Effector memory CD8-positive, alpha-beta T cell (primary cell): ENCODE measurements around the gene TMEM134.

Experiments
- ATAC-seq: fragments of 150-1000 bp; cut with Tn5 transposase; replicated peaks from 2 replicates; pipeline ENCODE4 v1.10.0; 2021; ENCODE audit warnings: mild to moderate bottlenecking, moderate library complexity
- DNase-seq, 3 experiments: peaks; one replicate each; pipeline ENCODE4 v3.0.0; 2021
- H3K27ac Mint-ChIP-seq, 2 donors: one replicate each; pipeline ENCODE4 v1.8.0; 2022; ENCODE audit warnings: mild to moderate bottlenecking in 2 of 2, mixed read lengths in 2 of 2, moderate library complexity in 2 of 2
- H3K27me3 Mint-ChIP-seq, 2 donors: one replicate each; pipeline ENCODE4 v1.8.0; 2022; ENCODE audit warnings: mixed read lengths in 2 of 2
- H3K36me3 Mint-ChIP-seq: one replicate; pipeline ENCODE4 v1.8.0; 2022; ENCODE audit warnings: mild to moderate bottlenecking, moderate library complexity, mixed read lengths; ENCODE audit not compliant: insufficient read depth
- H3K4me1 Mint-ChIP-seq, 2 donors: one replicate each; pipeline ENCODE4 v1.8.0; 2022; ENCODE audit warnings: low read depth in 2 of 2, mixed read lengths in 2 of 2
- H3K4me3 Mint-ChIP-seq, 2 donors: one replicate each; pipeline ENCODE4 v1.8.0; 2022; ENCODE audit warnings: mild to moderate bottlenecking in 2 of 2, mixed read lengths in 2 of 2, moderate library complexity in 2 of 2
- H3K9me3 Mint-ChIP-seq, 2 donors: one replicate each; pipeline ENCODE4 v1.8.0; 2022; ENCODE audit warnings: mixed read lengths in 2 of 2

The TMEM134 gene

GRCh38 chr11:67452141-67452952 lies 16.7 kb downstream of the TMEM134 start, which contains the start of gene GPR152:
Gene GPR152, minus strand, starts transcription at chr11:67452729. Its CDS starts 5 bp downstream, at chr11:67452724.
- Mint-ChIP-seq H3K4me1 (peaks cover 18 to 21% of the 10 kb centered on the region in 2 donors), H3K9me3 (no peaks in the 10 kb centered on the region), H3K27ac (peak within 1 kb of the TSS in 1 of 2 donors; percentile 46), H3K4me3 (no peak within 1 kb of the TSS), H3K36me3 (peaks cover 2% of the 10 kb centered on the region), H3K27me3 (no peaks in the 10 kb centered on the region)
- ATAC-seq = no peak
- no peak for DNase-seq

- Mint-ChIP-seq H3K4me3 (no peak overlapping the region), H3K27me3 (no peaks in the 10 kb centered on the region), H3K27ac (peak overlapping the region in 1 of 2 donors; percentile 46), H3K4me1 (peaks cover 22% of the 10 kb centered on the region in 2 donors), H3K9me3 (no peaks in the 10 kb centered on the region), H3K36me3 (peaks cover 2% of the 10 kb centered on the region)
- DNase-seq (no peak), ATAC-seq (no peak)
Observed at GRCh38 chr11:67451658-67451976, 17.4 kb downstream of the TMEM134 start.

- no peaks in the 10 kb centered on the region for H3K27me3 Mint-ChIP-seq
- no peak overlapping the region for H3K4me3 Mint-ChIP-seq
- ATAC-seq = no peak
- H3K36me3 Mint-ChIP-seq = peaks cover 8% of the 10 kb centered on the region
- H3K9me3 Mint-ChIP-seq = no peaks in the 10 kb centered on the region
- H3K27ac Mint-ChIP-seq = peak overlapping the region in 1 of 2 donors; percentile 46
- peaks cover 26 to 28% of the 10 kb centered on the region in 2 donors for H3K4me1 Mint-ChIP-seq
- DNase-seq = no peak
Observed at GRCh38 chr11:67450796-67451657, 18.0 kb downstream of the TMEM134 start.

GRCh38 chr11:67449116-67449844 lies 19.8 kb downstream of the TMEM134 start:
- ATAC-seq (no peak), DNase-seq (no peak)
- H3K36me3 Mint-ChIP-seq = peaks cover 18% of the 10 kb centered on the region
- no peaks in the 10 kb centered on the region for H3K9me3 Mint-ChIP-seq
- H3K27ac Mint-ChIP-seq = peak overlapping the region; percentile 33 to 79
- no peaks in the 10 kb centered on the region for H3K27me3 Mint-ChIP-seq
- H3K4me3 Mint-ChIP-seq = peak overlapping the region in 1 of 2 donors; percentile 17
- H3K4me1 Mint-ChIP-seq = peaks cover 40 to 45% of the 10 kb centered on the region in 2 donors

GRCh38 chr11:67448220-67448609 lies 20.8 kb downstream of the TMEM134 start:
- ATAC-seq (no peak), DNase-seq (no peak)
- H3K27ac Mint-ChIP-seq = peak overlapping the region in 1 of 2 donors; percentile 99
- H3K36me3 Mint-ChIP-seq = peaks cover 25% of the 10 kb centered on the region
- no peaks in the 10 kb centered on the region for H3K27me3 Mint-ChIP-seq
- H3K4me1 Mint-ChIP-seq = peaks cover 44 to 52% of the 10 kb centered on the region in 2 donors
- no peak overlapping the region for H3K4me3 Mint-ChIP-seq
- no peaks in the 10 kb centered on the region for H3K9me3 Mint-ChIP-seq

- H3K27me3 Mint-ChIP-seq = no peaks in the 10 kb centered on the region
- peak overlapping the region; percentile 79 to 85 for H3K4me3 Mint-ChIP-seq
- no peaks in the 10 kb centered on the region for H3K9me3 Mint-ChIP-seq
- ATAC-seq (no peak), DNase-seq (no peak)
- H3K36me3 Mint-ChIP-seq = peaks cover 36% of the 10 kb centered on the region
- H3K27ac Mint-ChIP-seq = peak overlapping the region; percentile 97 to 99
- H3K4me1 Mint-ChIP-seq = peaks cover 63 to 64% of the 10 kb centered on the region in 2 donors
Observed at GRCh38 chr11:67445515-67445914, 23.5 kb downstream of the TMEM134 start.

GRCh38 chr11:67442504-67443404 lies 26.3 kb downstream of the TMEM134 start:
- H3K4me1 Mint-ChIP-seq = peaks cover 71 to 73% of the 10 kb centered on the region in 2 donors
- DNase-seq = no peak

GRCh38 chr11:67441731-67442351 lies 27.2 kb downstream of the TMEM134 start:
- no peaks in the 10 kb centered on the region for H3K9me3 Mint-ChIP-seq
- no peaks in the 10 kb centered on the region for H3K27me3 Mint-ChIP-seq
- DNase-seq (peak in 1 of 3 experiments; percentile 30), ATAC-seq (peak; percentile 18)
- peak overlapping the region; percentile 76 to 79 for H3K4me3 Mint-ChIP-seq
- H3K4me1 Mint-ChIP-seq = peaks cover 69 to 70% of the 10 kb centered on the region in 2 donors
- peak overlapping the region; percentile 94 to 97 for H3K27ac Mint-ChIP-seq
- peaks cover 59% of the 10 kb centered on the region for H3K36me3 Mint-ChIP-seq

More at GRCh38 chr11:67442504-67443404, 26.3 kb downstream of the TMEM134 start:
- H3K27ac Mint-ChIP-seq = peak overlapping the region; percentile 92 to 97
- ATAC-seq = no peak
- peaks cover 50% of the 10 kb centered on the region for H3K36me3 Mint-ChIP-seq
- H3K27me3 Mint-ChIP-seq = no peaks in the 10 kb centered on the region
- H3K9me3 Mint-ChIP-seq = no peaks in the 10 kb centered on the region
- H3K4me3 Mint-ChIP-seq = peak overlapping the region; percentile 76 to 79

- no peak for DNase-seq
Observed at GRCh38 chr11:67441098-67441563, 27.9 kb downstream of the TMEM134 start.

GRCh38 chr11:67440229-67441097 lies 28.6 kb downstream of the TMEM134 start:
- peaks cover 63 to 68% of the 10 kb centered on the region in 2 donors for H3K4me1 Mint-ChIP-seq
- H3K27me3 Mint-ChIP-seq = no peaks in the 10 kb centered on the region
- no peaks in the 10 kb centered on the region for H3K9me3 Mint-ChIP-seq
- ATAC-seq (no peak), DNase-seq (no peak)
- peaks cover 62% of the 10 kb centered on the region for H3K36me3 Mint-ChIP-seq
- peak overlapping the region; percentile 94 to 97 for H3K27ac Mint-ChIP-seq
- peak overlapping the region; percentile 98 to 99 for H3K4me3 Mint-ChIP-seq

More at GRCh38 chr11:67441098-67441563, 27.9 kb downstream of the TMEM134 start:
- Mint-ChIP-seq H3K4me3 (peak overlapping the region in 1 of 2 donors; percentile 99), H3K27me3 (no peaks in the 10 kb centered on the region), H3K36me3 (peaks cover 62% of the 10 kb centered on the region), H3K9me3 (no peaks in the 10 kb centered on the region), H3K27ac (peak overlapping the region; percentile 94 to 97), H3K4me1 (peaks cover 69% of the 10 kb centered on the region in 2 donors)
- no peak for ATAC-seq
